CD4-positive, alpha-beta memory T cell (primary cell): ENCODE data around the gene UQCRQ. TPM values are rescaled to one million over a fixed set of nuclear protein-coding genes. Genes with fewer than 3 reads are reported as not detected.

Experiments used
- CTCF ChIA-PET: fragments of 350-600 bp; sonication (Branson Sonifier 250); formaldehyde crosslinking; loops from one replicate; lab custom pipeline; 2021; ENCODE audit warnings: inconsistent platforms; ENCODE audit not compliant: partially characterized antibody; lab: Charles Lee
- POLR2A ChIA-PET: fragments of 350-600 bp; sonication (Branson Sonifier 250); formaldehyde crosslinking; loops from one replicate; lab custom pipeline; 2021; ENCODE audit not compliant: partially characterized antibody; lab: Charles Lee
- DNase-seq, 5 donors: peaks; one replicate each; pipeline versions ENCODE4 v3.0.0 to v3.0.0-alpha.2; 2020 to 2022; ENCODE audit warnings: mixed read lengths in 1 of 5
- H3K27ac ChIP-seq: one replicate; pipeline ENCODE4 v1.7.0; 2013; ENCODE audit warnings: low read depth, low read length
- H3K27me3 ChIP-seq: 2 replicates; pipeline ENCODE4 v1.7.0; 2013; ENCODE audit warnings: mild to moderate bottlenecking, low read length, moderate library complexity; ENCODE audit not compliant: insufficient read depth
- H3K36me3 ChIP-seq: 2 replicates; pipeline ENCODE4 v1.7.0; 2013; ENCODE audit warnings: mild to moderate bottlenecking, low read length, moderate library complexity; ENCODE audit not compliant: insufficient read depth
- H3K4me1 ChIP-seq: 2 replicates; pipeline ENCODE4 v1.7.0; 2013; ENCODE audit warnings: mild to moderate bottlenecking, low read length, moderate library complexity; ENCODE audit not compliant: insufficient read depth
- H3K4me3 ChIP-seq, 2 donors: one replicate each; pipeline ENCODE4 v1.7.0; 2013; ENCODE audit warnings: low read length in 2 of 2, mild to moderate bottlenecking in 1 of 2
- H3K9me3 ChIP-seq, 2 donors: one replicate each; pipeline ENCODE4 v1.7.0; 2013; ENCODE audit warnings: low read length in 2 of 2, control low read depth in 1 of 2; ENCODE audit not compliant: control insufficient read depth in 1 of 2
- H3K27ac Mint-ChIP-seq, 7 donors: one replicate each; pipeline ENCODE4 v1.8.0; 2020 to 2021; ENCODE audit warnings: mixed read lengths in 7 of 7, mild to moderate bottlenecking in 6 of 7, inconsistent platforms in 3 of 7, moderate library complexity in 3 of 7
- H3K27me3 Mint-ChIP-seq, 2 donors: one replicate each; pipeline ENCODE4 v1.8.0; 2020 to 2021; ENCODE audit warnings: mixed read lengths in 2 of 2
- H3K36me3 Mint-ChIP-seq, 2 donors: one replicate each; pipeline ENCODE4 v1.8.0; 2020 to 2021; ENCODE audit warnings: mixed read lengths in 2 of 2, inconsistent platforms in 1 of 2, mild to moderate bottlenecking in 1 of 2
- H3K4me1 Mint-ChIP-seq, 4 donors: one replicate each; pipeline ENCODE4 v1.8.0; 2020 to 2021; ENCODE audit warnings: mixed read lengths in 4 of 4, mild to moderate bottlenecking in 1 of 4
- H3K4me3 Mint-ChIP-seq, 8 donors: one replicate each; pipeline ENCODE4 v1.8.0; 2020 to 2021; ENCODE audit warnings: mixed read lengths in 8 of 8, mild to moderate bottlenecking in 7 of 8, moderate library complexity in 6 of 8, inconsistent platforms in 3 of 8
- H3K9me3 Mint-ChIP-seq, 8 donors: one replicate each; pipeline ENCODE4 v1.8.0; 2020 to 2021; ENCODE audit warnings: mixed read lengths in 8 of 8, mild to moderate bottlenecking in 5 of 8, inconsistent platforms in 3 of 8, moderate library complexity in 1 of 8
- intact Hi-C: fragments of 100-400 bp; cut with micrococcal nuclease; formaldehyde crosslinking; loops from one replicate; pipeline ENCODE4 v1.15.1; 2023
- polyA plus RNA-seq, 2 donors: library from polyadenylated mRNA; unstranded; fragments of 300-500 nt; fragmentation: Illumina TruSeq; gene quantifications; one replicate each; pipeline ENCODE4 v1.2.3, GENCODE V29; 2021
- total RNA-seq, 2 experiments: library from RNA; stranded (reverse); gene quantifications; one replicate each; pipeline ENCODE4 v1.2.3, GENCODE V29; 2021

The UQCRQ gene
- total and polyA plus RNA-seq, 4 experiments from 2014 or later = 124 to 536 (median 299) TPM

DNA sequence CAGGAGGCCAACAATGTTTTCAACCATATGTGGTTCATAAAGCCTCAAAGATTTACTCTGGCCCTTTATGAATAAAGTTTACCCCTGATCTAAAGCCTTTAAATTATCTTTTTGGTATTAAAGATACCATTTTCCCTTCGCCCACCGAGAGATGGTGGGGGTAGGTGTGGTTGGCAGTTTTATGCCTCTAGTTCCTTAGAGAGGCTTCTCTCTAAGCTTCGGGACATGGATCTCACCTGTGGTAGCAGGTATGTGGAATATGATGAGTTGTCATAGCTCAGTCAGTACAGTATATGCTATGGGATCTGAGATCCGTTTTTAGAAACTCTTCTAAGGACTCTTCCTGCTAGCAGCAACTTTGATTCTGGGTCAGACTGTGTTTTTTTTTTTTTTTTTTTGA is 2.3 kb downstream of the UQCRQ start:
- H3K4me1 ChIP-seq = peaks cover 21% of the 10 kb centered on the region
- peak overlapping the region in 6 of 8 donors; percentile 40 to 99 (median 61) for H3K4me3 Mint-ChIP-seq
- H3K9me3 Mint-ChIP-seq = no peaks in the 10 kb centered on the region
- peaks cover 8% of the 10 kb centered on the region for H3K36me3 ChIP-seq
- H3K9me3 ChIP-seq = no peaks in the 10 kb centered on the region
- H3K36me3 Mint-ChIP-seq = peaks cover 12 to 47% of the 10 kb centered on the region in 2 donors
- ChIA-PET POLR2A (interaction anchor here (0.9 to 1.2 kb wide), 2 partner anchors 8 to 18 kb away, joined by 3 read pairs; no protein-coding TSS in a partner anchor), CTCF (interaction anchor here (0.7 to 4.3 kb wide), 3 partner anchors 15 to 594 kb away, joined by 4 to 23 read pairs (median 6); partner anchors contain the start of gene SHROOM1)
- no peaks in the 10 kb centered on the region for H3K27me3 Mint-ChIP-seq
- H3K27ac Mint-ChIP-seq = peak overlapping the region; percentile 68 to 100 (median 79)
- no peak overlapping the region for H3K4me3 ChIP-seq
- intact Hi-C loops = loop anchor here (5.0 kb wide), 1 partner anchor 121 kb away; the partner anchor contains the start of gene CCNI2
- no peaks in the 10 kb centered on the region for H3K27me3 ChIP-seq
- H3K4me1 Mint-ChIP-seq = peaks cover 18 to 29% (median 22%) of the 10 kb centered on the region in 4 donors
- no peak for DNase-seq
- no peak overlapping the region for H3K27ac ChIP-seq

DNA sequence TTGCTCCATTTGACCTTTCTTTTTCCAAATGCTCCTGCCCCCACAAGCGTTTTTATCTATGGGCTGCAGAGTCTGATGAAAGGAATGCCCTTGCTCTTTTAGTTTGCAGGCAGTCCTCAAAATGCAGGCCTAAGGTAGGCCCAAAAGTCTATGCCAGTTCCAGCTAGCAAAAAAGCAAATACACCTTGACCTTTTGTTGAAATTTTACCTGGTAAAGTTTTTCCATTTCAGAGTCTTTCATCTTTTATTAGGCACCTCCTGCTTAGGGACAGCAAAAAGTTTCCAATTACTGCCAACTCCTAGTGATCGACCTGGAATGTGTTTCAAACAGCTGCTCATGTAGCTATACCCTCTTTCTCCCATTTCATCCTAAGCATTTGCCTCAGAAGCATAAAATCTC is 4.4 kb downstream of the UQCRQ start:
- peaks cover 8% of the 10 kb centered on the region for H3K36me3 ChIP-seq
- no peak for DNase-seq
- H3K4me1 Mint-ChIP-seq = peaks cover 14 to 22% (median 16%) of the 10 kb centered on the region in 4 donors
- H3K4me3 ChIP-seq = no peak overlapping the region
- H3K27ac ChIP-seq = no peak overlapping the region
- H3K4me1 ChIP-seq = peaks cover 16% of the 10 kb centered on the region
- H3K4me3 Mint-ChIP-seq = peak overlapping the region in 1 of 8 donors; percentile 15
- POLR2A ChIA-PET = interaction anchor here (0.5 to 1.1 kb wide), 2 partner anchors 181 to 196 kb away, joined by 3 to 4 read pairs; partner anchors contain the start of gene HSPA4
- H3K27me3 ChIP-seq = no peaks in the 10 kb centered on the region
- CTCF ChIA-PET = interaction anchor here (2.0 kb wide), 1 partner anchor 12 kb away, joined by 9 read pairs; no protein-coding TSS in a partner anchor
- H3K27ac Mint-ChIP-seq = peak overlapping the region in 6 of 7 donors; percentile 47 to 74 (median 66)
- intact Hi-C loops = no loop called here
- H3K9me3 Mint-ChIP-seq = no peaks in the 10 kb centered on the region
- H3K36me3 Mint-ChIP-seq = peaks cover 12 to 58% of the 10 kb centered on the region in 2 donors
- no peaks in the 10 kb centered on the region for H3K9me3 ChIP-seq
- H3K27me3 Mint-ChIP-seq = no peaks in the 10 kb centered on the region

DNA sequence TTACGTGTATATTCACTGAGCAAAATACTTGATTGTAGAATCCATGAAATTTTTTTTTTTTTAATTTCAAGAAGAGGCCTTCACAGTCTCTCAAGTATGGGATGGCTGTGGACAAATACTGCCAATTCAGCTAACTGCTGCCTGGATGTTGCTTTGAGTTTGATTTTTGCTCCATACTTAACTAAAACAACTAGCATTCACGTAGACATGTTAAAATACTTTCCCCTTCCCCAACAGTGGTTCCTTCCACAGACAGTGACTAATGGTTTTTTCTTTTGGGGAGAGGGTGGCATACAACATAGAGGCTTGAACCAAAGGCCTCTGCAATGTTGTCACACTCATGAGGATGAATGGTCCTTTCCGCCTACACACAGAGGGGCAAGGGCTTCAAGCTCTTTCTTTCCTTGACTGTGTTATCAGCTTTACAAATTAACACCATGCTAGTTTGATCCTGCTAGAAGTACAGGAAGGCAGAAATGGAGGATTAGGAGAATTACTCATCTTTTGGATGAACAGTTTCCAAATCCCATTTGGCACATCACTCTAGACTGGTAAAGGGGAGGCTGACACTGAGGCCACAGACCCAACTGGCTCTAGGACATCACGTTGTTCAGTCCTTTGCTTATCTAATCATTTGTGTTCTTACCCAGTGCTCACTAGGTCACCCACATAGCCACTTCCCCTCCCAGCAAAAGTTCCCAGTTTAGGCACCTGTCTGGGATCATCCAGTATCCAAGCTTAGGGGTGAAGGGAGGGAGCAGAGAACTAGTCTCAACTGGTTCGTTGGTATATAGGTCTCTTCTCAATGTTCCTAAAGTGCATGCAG is 5.2 kb downstream of the UQCRQ start:
- Histone ChIP-seq H3K36me3 (peaks cover 8% of the 10 kb centered on the region), H3K4me1 (peaks cover 13% of the 10 kb centered on the region), H3K9me3 (no peaks in the 10 kb centered on the region), H3K27me3 (no peaks in the 10 kb centered on the region), H3K27ac (no peak overlapping the region), H3K4me3 (no peak overlapping the region)
- intact Hi-C loops = no loop called here
- CTCF ChIA-PET = interaction anchor here (1.3 to 2.0 kb wide), 2 partner anchors 12 to 52 kb away, joined by 4 to 9 read pairs; no protein-coding TSS in a partner anchor
- Mint-ChIP-seq H3K27me3 (no peaks in the 10 kb centered on the region), H3K36me3 (peaks cover 12 to 57% of the 10 kb centered on the region in 2 donors), H3K4me3 (no peak overlapping the region), H3K27ac (peak overlapping the region; percentile 9 to 64 (median 30)), H3K4me1 (peaks cover 7 to 13% (median 9%) of the 10 kb centered on the region in 4 donors), H3K9me3 (no peaks in the 10 kb centered on the region)
- DNase-seq = no peak
- POLR2A ChIA-PET = interaction anchor here (0.5 to 1.1 kb wide), 2 partner anchors 180 to 196 kb away, joined by 3 to 4 read pairs; partner anchors contain the start of gene HSPA4

DNA sequence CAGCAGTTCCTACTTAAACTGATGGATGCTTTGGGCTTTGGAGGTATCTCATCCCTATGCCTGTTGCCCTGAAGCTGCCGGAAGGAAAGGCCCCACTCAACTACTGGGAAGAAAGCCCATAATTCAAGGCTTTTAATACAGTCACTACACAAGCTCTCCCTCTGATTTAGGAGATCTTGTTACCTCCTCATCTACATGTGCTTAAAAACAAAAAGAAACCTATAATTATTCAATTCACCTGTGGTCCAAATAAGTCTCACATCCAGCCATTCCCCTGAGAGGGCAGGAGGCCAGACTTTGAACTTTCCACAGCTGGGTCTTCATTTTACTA is 6.3 kb downstream of the UQCRQ start:
- intact Hi-C loops = no loop called here
- no peak for DNase-seq
- Mint-ChIP-seq H3K4me3 (no peak overlapping the region), H3K36me3 (peaks cover 12 to 56% of the 10 kb centered on the region in 2 donors), H3K4me1 (peaks cover 0 to 3% (median 1%) of the 10 kb centered on the region in 4 donors), H3K9me3 (no peaks in the 10 kb centered on the region), H3K27me3 (no peaks in the 10 kb centered on the region), H3K27ac (peak overlapping the region in 6 of 7 donors; percentile 6 to 73 (median 36))
- Histone ChIP-seq H3K4me1 (peaks cover 3% of the 10 kb centered on the region), H3K4me3 (no peak overlapping the region), H3K36me3 (peaks cover 14% of the 10 kb centered on the region), H3K27ac (no peak overlapping the region), H3K9me3 (no peaks in the 10 kb centered on the region), H3K27me3 (no peaks in the 10 kb centered on the region)
- POLR2A ChIA-PET = no interaction called here
- CTCF ChIA-PET = interaction anchor here (1.3 to 2.0 kb wide), 2 partner anchors 11 to 53 kb away, joined by 4 to 9 read pairs; no protein-coding TSS in a partner anchor

DNA sequence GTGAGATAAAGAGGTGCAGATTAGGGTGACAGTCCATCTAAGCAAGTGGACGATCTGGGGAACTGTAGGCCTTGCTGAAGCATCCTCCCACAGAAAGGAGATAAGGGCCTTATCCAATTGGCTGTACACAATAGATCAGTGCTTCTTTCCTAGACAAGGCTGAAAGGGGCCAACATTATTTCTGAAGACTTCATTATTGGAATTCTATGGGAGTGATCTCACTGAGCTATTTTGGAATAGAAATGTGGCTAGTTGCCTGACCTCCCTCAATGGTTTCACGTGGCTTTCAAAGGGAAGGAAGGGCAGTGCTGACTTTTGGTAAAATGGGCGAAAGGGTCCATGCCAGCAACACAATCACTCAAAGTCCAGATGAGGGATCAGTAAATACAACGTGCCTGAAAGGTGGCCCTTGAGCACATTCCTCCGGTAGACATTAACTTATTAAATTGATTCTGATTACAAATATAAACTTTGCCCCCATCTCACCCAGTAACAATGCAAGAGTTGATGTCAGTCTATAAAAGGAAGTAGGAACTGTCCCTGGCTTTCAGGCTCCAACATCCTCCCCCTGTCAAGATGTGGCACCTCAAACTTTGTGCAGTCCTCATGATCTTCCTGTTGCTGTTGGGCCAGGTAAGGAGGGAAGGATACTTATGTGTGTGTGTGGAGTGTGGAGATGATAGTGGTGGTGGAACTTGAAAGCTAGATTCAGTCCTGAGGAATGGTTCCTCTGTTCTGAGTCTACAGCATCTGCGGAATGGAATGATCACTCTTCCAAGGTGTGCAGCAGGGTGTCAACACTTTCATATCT is 6.9 kb downstream of the UQCRQ start, which contains the start of gene LEAP2:
TSS of gene LEAP2 (plus strand) at position 550 of the 811 bp plus-strand sequence. CDS start at position 577, 27 bp downstream.
- peaks cover 12 to 58% of the 10 kb centered on the region in 2 donors for H3K36me3 Mint-ChIP-seq
- Histone ChIP-seq H3K27ac (no peak within 1 kb of the TSS), H3K4me1 (no peaks in the 10 kb centered on the region), H3K9me3 (no peaks in the 10 kb centered on the region), H3K4me3 (no peak within 1 kb of the TSS), H3K27me3 (no peaks in the 10 kb centered on the region), H3K36me3 (peaks cover 18% of the 10 kb centered on the region)
- ChIA-PET CTCF (no interaction called here), POLR2A (no interaction called here)
- H3K27ac Mint-ChIP-seq = peak within 1 kb of the TSS in 6 of 7 donors; percentile 6 to 73 (median 52)
- no peak for DNase-seq
- no peaks in the 10 kb centered on the region for H3K9me3 Mint-ChIP-seq
- peaks cover 0 to 2% (median 0%) of the 10 kb centered on the region in 4 donors for H3K4me1 Mint-ChIP-seq
- intact Hi-C loops = no loop called here
- H3K27me3 Mint-ChIP-seq = no peaks in the 10 kb centered on the region
- H3K4me3 Mint-ChIP-seq = peak within 1 kb of the TSS in 1 of 8 donors; percentile 5

DNA sequence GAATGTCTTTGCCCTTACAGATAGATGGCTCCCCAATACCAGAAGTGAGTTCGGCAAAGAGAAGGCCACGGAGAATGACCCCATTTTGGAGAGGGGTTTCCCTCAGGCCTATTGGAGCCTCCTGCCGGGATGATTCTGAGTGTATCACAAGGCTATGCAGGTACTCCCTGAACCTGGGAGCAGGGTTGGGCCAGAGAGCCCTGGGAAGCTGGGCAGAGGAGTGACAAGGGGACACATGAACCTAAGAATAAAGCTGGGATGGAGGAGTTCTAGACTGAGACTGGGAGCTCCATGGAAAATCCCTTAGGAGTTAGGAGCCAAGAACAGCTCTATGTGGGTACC is 7.5 kb downstream of the UQCRQ start:
- Mint-ChIP-seq H3K4me1 (no peaks in the 10 kb centered on the region), H3K4me3 (no peak overlapping the region), H3K27me3 (no peaks in the 10 kb centered on the region), H3K27ac (peak overlapping the region in 3 of 7 donors; percentile 24 to 68 (median 40)), H3K9me3 (no peaks in the 10 kb centered on the region), H3K36me3 (peaks cover 15 to 54% of the 10 kb centered on the region in 2 donors)
- Histone ChIP-seq H3K27ac (no peak overlapping the region), H3K27me3 (no peaks in the 10 kb centered on the region), H3K4me3 (no peak overlapping the region), H3K36me3 (peaks cover 18% of the 10 kb centered on the region), H3K9me3 (no peaks in the 10 kb centered on the region), H3K4me1 (no peaks in the 10 kb centered on the region)
- ChIA-PET CTCF (no interaction called here), POLR2A (no interaction called here)
- no peak for DNase-seq
- intact Hi-C loops = no loop called here
